Endodermal cell (in vitro differentiated cells): Measurements from ENCODE around the gene AP3D1. TPM values are rescaled to one million over a fixed set of nuclear protein-coding genes. Genes with fewer than 3 reads are reported as not detected.
"Not testable (repeated sequence)": the region's sequence is repeated elsewhere in the genome, so short reads cannot be mapped to it uniquely, and the experiment has no call there.

ENCODE experiments used
- DNase-seq: peaks from one replicate; pipeline ENCODE4 v3.0.0-alpha.2; 2017
- H3K27ac ChIP-seq: 2 replicates; pipeline ENCODE4 v1.5.1; 2013; ENCODE audit warnings: mild to moderate bottlenecking, low read depth, low read length, moderate library complexity
- H3K27me3 ChIP-seq: 2 replicates; pipeline ENCODE4 v1.6.1; 2013; ENCODE audit warnings: mild to moderate bottlenecking, low read length, moderate library complexity; ENCODE audit not compliant: insufficient read depth, control insufficient read depth, poor library complexity, severe bottlenecking
- H3K36me3 ChIP-seq: 2 replicates; pipeline ENCODE4 v1.7.0; 2013; ENCODE audit warnings: mild to moderate bottlenecking, low read length, moderate library complexity; ENCODE audit not compliant: control insufficient read depth, insufficient read depth
- H3K4me1 ChIP-seq: one replicate; pipeline ENCODE4 v1.7.0; 2013; ENCODE audit warnings: low read length; ENCODE audit not compliant: control insufficient read depth, insufficient read depth
- H3K4me3 ChIP-seq: 2 replicates; pipeline ENCODE4 v1.5.1; 2013; ENCODE audit warnings: mild to moderate bottlenecking, low read length, moderate library complexity
- H3K9ac ChIP-seq: 2 replicates; pipeline ENCODE4 v1.6.1; 2013; ENCODE audit warnings: mild to moderate bottlenecking, low read length, moderate library complexity; ENCODE audit not compliant: poor library complexity, severe bottlenecking; ENCODE audit errors: extremely low read depth
- H3K9me3 ChIP-seq: 2 replicates; pipeline ENCODE4 v1.6.1; 2013; ENCODE audit warnings: mild to moderate bottlenecking, low read length, moderate library complexity; ENCODE audit not compliant: control insufficient read depth
- H3K27ac Mint-ChIP-seq: 2 replicates; pipeline ENCODE4 v1.8.0; 2020; ENCODE audit warnings: mixed read lengths
- H3K27me3 Mint-ChIP-seq: 2 replicates; pipeline ENCODE4 v1.8.0; 2021; ENCODE audit warnings: mild to moderate bottlenecking, mixed read lengths; ENCODE audit not compliant: insufficient read depth
- H3K36me3 Mint-ChIP-seq: 2 replicates; pipeline ENCODE4 v1.8.0; 2020; ENCODE audit warnings: low read depth, mixed read lengths
- H3K4me1 Mint-ChIP-seq: 2 replicates; pipeline ENCODE4 v1.8.0; 2020; ENCODE audit warnings: mixed read lengths
- H3K4me3 Mint-ChIP-seq: 2 replicates; pipeline ENCODE4 v1.8.0; 2020; ENCODE audit warnings: mild to moderate bottlenecking, moderate library complexity, mixed read lengths
- H3K9me3 Mint-ChIP-seq: 2 replicates; pipeline ENCODE4 v1.8.0; 2020; ENCODE audit warnings: mild to moderate bottlenecking, mixed read lengths
- WGBS, 2 experiments: methylation state at CpG; one replicate each; pipeline versions ENCODE4 v1.1.5 to v1.1.7; 2013; ENCODE audit warnings: missing lambda C conversion rate in 2 of 2, mixed read lengths in 1 of 2; ENCODE audit not compliant: insufficient coverage in 1 of 2, insufficient read length in 1 of 2; 5-methylcytosine and 5-hydroxymethylcytosine counted together
- total RNA-seq, 2 donors: library from RNA; stranded (reverse); fragmentation: NEBNext Ultra II Directional in 1 of 2; extraction: Animal tissue kit (Norgen Biotek cat#: 25700) in 1 of 2; gene quantifications; 2 replicates in 1 of 2; 3 replicates in 1 of 2; pipeline ENCODE4 v1.2.1, GENCODE V29; 2021
- TF ChIP-seq, protein P1 (sequence below): fragments of 200-600 bp; sonication (generic); conservative IDR thresholded peaks from 2 replicates; pipeline ENCODE4 v1.5.0; 2021; ENCODE audit warnings: antibody characterized with exemption, mild to moderate bottlenecking

The AP3D1 gene
- total RNA-seq, 2 donors from 2014 or later = 162 to 181 TPM

- Mint-ChIP-seq H3K27ac (peak overlapping the region; percentile 61), H3K27me3 (no peaks in the 10 kb centered on the region), H3K4me3 (no peak overlapping the region), H3K9me3 (no peaks in the 10 kb centered on the region), H3K36me3 (peaks cover 14% of the 10 kb centered on the region), H3K4me1 (no peaks in the 10 kb centered on the region)
- no peak for DNase-seq
- Histone ChIP-seq H3K27me3 (no peaks in the 10 kb centered on the region), H3K4me3 (no peak overlapping the region), H3K27ac (peak overlapping the region; percentile 29), H3K9ac (no peak overlapping the region), H3K9me3 (no peaks in the 10 kb centered on the region), H3K4me1 (no peaks in the 10 kb centered on the region), H3K36me3 (peaks cover under 1% of the 10 kb centered on the region)
- TF ChIP-seq, protein P1, sequence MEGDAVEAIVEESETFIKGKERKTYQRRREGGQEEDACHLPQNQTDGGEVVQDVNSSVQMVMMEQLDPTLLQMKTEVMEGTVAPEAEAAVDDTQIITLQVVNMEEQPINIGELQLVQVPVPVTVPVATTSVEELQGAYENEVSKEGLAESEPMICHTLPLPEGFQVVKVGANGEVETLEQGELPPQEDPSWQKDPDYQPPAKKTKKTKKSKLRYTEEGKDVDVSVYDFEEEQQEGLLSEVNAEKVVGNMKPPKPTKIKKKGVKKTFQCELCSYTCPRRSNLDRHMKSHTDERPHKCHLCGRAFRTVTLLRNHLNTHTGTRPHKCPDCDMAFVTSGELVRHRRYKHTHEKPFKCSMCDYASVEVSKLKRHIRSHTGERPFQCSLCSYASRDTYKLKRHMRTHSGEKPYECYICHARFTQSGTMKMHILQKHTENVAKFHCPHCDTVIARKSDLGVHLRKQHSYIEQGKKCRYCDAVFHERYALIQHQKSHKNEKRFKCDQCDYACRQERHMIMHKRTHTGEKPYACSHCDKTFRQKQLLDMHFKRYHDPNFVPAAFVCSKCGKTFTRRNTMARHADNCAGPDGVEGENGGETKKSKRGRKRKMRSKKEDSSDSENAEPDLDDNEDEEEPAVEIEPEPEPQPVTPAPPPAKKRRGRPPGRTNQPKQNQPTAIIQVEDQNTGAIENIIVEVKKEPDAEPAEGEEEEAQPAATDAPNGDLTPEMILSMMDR = no peak
- 90% methylated on average over 15 to 16 of the region's 16 CpGs for WGBS, 2 experiments
These were observed 62.2 kb downstream of the AP3D1 start for GRCh38 chr19:2089001-2089711.

- Histone ChIP-seq H3K9me3 (no peaks in the 10 kb centered on the region), H3K36me3 (peaks cover 14% of the 10 kb centered on the region), H3K27ac (no peak overlapping the region), H3K9ac (no peak overlapping the region), H3K4me1 (no peaks in the 10 kb centered on the region), H3K27me3 (no peaks in the 10 kb centered on the region), H3K4me3 (no peak overlapping the region)
- Mint-ChIP-seq H3K36me3 (peaks cover 14% of the 10 kb centered on the region), H3K9me3 (no peaks in the 10 kb centered on the region), H3K4me3 (no peak overlapping the region), H3K4me1 (no peaks in the 10 kb centered on the region), H3K27ac (no peak overlapping the region), H3K27me3 (no peaks in the 10 kb centered on the region)
- TF ChIP-seq, protein P1 = no peak
- no peak for DNase-seq
- WGBS, 2 experiments = 87 to 96% methylated on average over 8 to 14 of the region's 14 CpGs
These were observed 63.7 kb downstream of the AP3D1 start for GRCh38 chr19:2087621-2088100.

- not testable (repeated sequence) for H3K9ac ChIP-seq, H3K27me3 Mint-ChIP-seq, H3K4me1 ChIP-seq, H3K4me3 ChIP-seq, H3K27ac ChIP-seq, H3K4me3 Mint-ChIP-seq, H3K9me3 Mint-ChIP-seq, H3K27ac Mint-ChIP-seq, H3K27me3 ChIP-seq, H3K9me3 ChIP-seq, H3K4me1 Mint-ChIP-seq, DNase-seq
- peaks cover 16% of the 10 kb centered on the region for H3K36me3 ChIP-seq
- H3K36me3 Mint-ChIP-seq = peaks cover 14% of the 10 kb centered on the region
- 88 to 94% methylated on average over 11 to 13 of the region's 13 CpGs for WGBS, 2 experiments
These were observed 64.4 kb downstream of the AP3D1 start for GRCh38 chr19:2086695-2087620.
